ENCODE measurements around the gene RASGRP4. TPM values are rescaled to one million over a fixed set of nuclear protein-coding genes. Genes with fewer than 3 reads are reported as not detected.

Gene RASGRP4, protein sequence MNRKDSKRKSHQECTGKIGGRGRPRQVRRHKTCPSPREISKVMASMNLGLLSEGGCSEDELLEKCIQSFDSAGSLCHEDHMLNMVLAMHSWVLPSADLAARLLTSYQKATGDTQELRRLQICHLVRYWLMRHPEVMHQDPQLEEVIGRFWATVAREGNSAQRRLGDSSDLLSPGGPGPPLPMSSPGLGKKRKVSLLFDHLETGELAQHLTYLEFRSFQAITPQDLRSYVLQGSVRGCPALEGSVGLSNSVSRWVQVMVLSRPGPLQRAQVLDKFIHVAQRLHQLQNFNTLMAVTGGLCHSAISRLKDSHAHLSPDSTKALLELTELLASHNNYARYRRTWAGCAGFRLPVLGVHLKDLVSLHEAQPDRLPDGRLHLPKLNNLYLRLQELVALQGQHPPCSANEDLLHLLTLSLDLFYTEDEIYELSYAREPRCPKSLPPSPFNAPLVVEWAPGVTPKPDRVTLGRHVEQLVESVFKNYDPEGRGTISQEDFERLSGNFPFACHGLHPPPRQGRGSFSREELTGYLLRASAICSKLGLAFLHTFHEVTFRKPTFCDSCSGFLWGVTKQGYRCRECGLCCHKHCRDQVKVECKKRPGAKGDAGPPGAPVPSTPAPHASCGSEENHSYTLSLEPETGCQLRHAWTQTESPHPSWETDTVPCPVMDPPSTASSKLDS
- polyA plus RNA-seq, result not detected in 3 replicates
- not detected for polyA plus RNA-seq (2011; ENCODE audit: low read depth)
- polyA plus RNA-seq (2011; cell fraction: cytosol; rRNA removed), result not detected in 2 replicates
- polyA plus RNA-seq (2011; cell fraction: nucleus; rRNA removed), result not detected in 2 replicates
- 0.17 TPM in 1 of 2 replicates, not detected in the other for polyA plus RNA-seq (2012; ENCODE audit: low replicate concordance)
- not detected in 3 replicates for polyA minus RNA-seq
- polyA minus RNA-seq (2011; cell fraction: cytosol; rRNA and poly(A)+ RNA removed), result not detected
- polyA minus RNA-seq (2011; cell fraction: nucleus; rRNA and poly(A)+ RNA removed), result not detected in 2 replicates

DNA sequence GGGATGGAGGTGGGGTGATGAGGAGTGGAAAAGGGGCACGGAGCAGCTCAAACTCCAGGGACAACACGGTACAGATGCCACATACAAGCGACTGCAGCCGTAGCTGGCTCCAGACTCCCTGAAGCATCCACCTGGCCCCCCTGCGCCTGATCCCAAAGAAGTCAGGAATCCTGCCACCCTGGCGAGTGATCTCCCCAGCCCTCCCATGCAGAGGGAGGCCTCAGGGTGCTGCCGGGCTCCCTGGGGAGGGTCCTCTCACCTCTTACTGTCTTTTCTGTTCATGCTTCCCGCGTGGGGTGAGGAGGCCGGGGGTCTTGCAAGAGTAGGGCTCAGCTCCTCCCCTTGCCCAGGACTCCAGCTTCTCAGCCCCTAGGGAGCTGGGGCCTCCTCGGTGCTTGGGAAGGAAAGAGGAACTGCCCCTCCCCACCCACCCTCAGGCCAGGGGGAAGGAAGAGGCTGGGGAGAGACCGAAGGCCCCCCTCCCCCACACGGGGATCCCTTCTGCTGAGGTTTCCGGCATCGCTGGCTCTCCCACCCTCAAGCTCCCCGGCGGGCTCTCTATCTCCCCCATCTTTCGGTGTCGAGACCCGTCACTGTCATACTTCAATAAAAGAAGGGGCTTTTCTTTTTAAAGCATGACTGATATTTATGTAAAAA, at the start of gene RASGRP4:
RASGRP4 (minus strand) TSS at position 410 of the 657 bp plus-strand sequence; CDS start at position 282, 128 bp downstream.
- dilution Hi-C loops (cut with MboI; ENCODE audit: extremely low pct_ligation_motif_present, low sequenced_read_pairs), result no loop called here

GRCh38 chr19:38475176-38475575, 49.2 kb upstream of the RASGRP4 start:
- H3K79me2 ChIP-seq (ENCODE audit: control insufficient read depth, insufficient read depth, low read length), result no peaks in the 10 kb centered on the region
- no peak for FAIRE-seq
- H3K9me3 ChIP-seq (ENCODE audit: control insufficient read depth, low read depth, low read length), result no peaks in the 10 kb centered on the region
- H3K27ac ChIP-seq (ENCODE audit: control insufficient read depth, insufficient read depth, low read length), result no peak overlapping the region
- H3K4me2 ChIP-seq (ENCODE audit: control insufficient read depth, extremely low read depth, insufficient read depth, low read depth, low read length), result no peak overlapping the region
- H3K36me3 ChIP-seq (ENCODE audit: control insufficient read depth in 2 of 2, extremely low read depth in 1 of 2, insufficient read depth in 2 of 2, low read length in 2 of 2), result no peaks in the 10 kb centered on the region
- H3K27me3 ChIP-seq (ENCODE audit: control insufficient read depth, extremely low read depth, insufficient read depth, low read length), result no peaks in the 10 kb centered on the region
- H3K9ac ChIP-seq (ENCODE audit: control insufficient read depth, extremely low read depth, insufficient read depth, low read length), result no peak overlapping the region
- H3K4me3 ChIP-seq (ENCODE audit: control insufficient read depth in 2 of 3, extremely low read depth in 1 of 3, insufficient read depth in 2 of 3, low read depth in 1 of 3, low read length in 3 of 3), result no peak overlapping the region
- no peaks in the 10 kb centered on the region for H4K20me1 ChIP-seq (ENCODE audit: control insufficient read depth, extremely low read depth, insufficient read depth, low read length)
- H3K4me1 ChIP-seq (ENCODE audit: control insufficient read depth, extremely low read depth, insufficient read depth, low read length), result no peaks in the 10 kb centered on the region
- DNase-seq (ENCODE audit: low read depth, low spot score), result no peak
- H3K9me1 ChIP-seq (ENCODE audit: control insufficient read depth, extremely low read depth, insufficient read depth, low read length), result no peaks in the 10 kb centered on the region
- TF ChIP-seq CTCF (optimal IDR thresholded peaks at IDR 0.05 in 1 of 3, IDR thresholded peaks at IDR 0.05 in 1 of 3, conservative IDR thresholded peaks at IDR 0.05 in 1 of 3; ENCODE audit: extremely low read depth in 1 of 3, insufficient read depth in 2 of 3, low read length in 3 of 3) (no peak), EZH2 (IDR thresholded peaks at IDR 0.05; ENCODE audit: low read length) (no peak)
- no peak overlapping the region for H2AFZ ChIP-seq (ENCODE audit: control insufficient read depth, low read length)
- dilution Hi-C loops (cut with MboI; ENCODE audit: extremely low pct_ligation_motif_present, low sequenced_read_pairs), result no loop called here

More for the DNA sequence above, at the start of gene RASGRP4:
- Histone ChIP-seq H3K4me3 (ENCODE audit: control insufficient read depth in 2 of 3, extremely low read depth in 1 of 3, insufficient read depth in 2 of 3, low read depth in 1 of 3, low read length in 3 of 3) (no peak within 1 kb of the TSS), H3K79me2 (ENCODE audit: control insufficient read depth, insufficient read depth, low read length) (no peaks in the 10 kb centered on the region), H3K27ac (ENCODE audit: control insufficient read depth, insufficient read depth, low read length) (no peak within 1 kb of the TSS), H4K20me1 (ENCODE audit: control insufficient read depth, extremely low read depth, insufficient read depth, low read length) (no peaks in the 10 kb centered on the region), H3K4me2 (ENCODE audit: control insufficient read depth, extremely low read depth, insufficient read depth, low read depth, low read length) (no peak within 1 kb of the TSS), H3K4me1 (ENCODE audit: control insufficient read depth, extremely low read depth, insufficient read depth, low read length) (no peaks in the 10 kb centered on the region), H3K9me3 (ENCODE audit: control insufficient read depth, low read depth, low read length) (no peaks in the 10 kb centered on the region), H3K9ac (ENCODE audit: control insufficient read depth, extremely low read depth, insufficient read depth, low read length) (no peak within 1 kb of the TSS), H2AFZ (ENCODE audit: control insufficient read depth, low read length) (no peak within 1 kb of the TSS), H3K36me3 (ENCODE audit: control insufficient read depth in 2 of 2, extremely low read depth in 1 of 2, insufficient read depth in 2 of 2, low read length in 2 of 2) (no peaks in the 10 kb centered on the region), H3K9me1 (ENCODE audit: control insufficient read depth, extremely low read depth, insufficient read depth, low read length) (no peaks in the 10 kb centered on the region), H3K27me3 (ENCODE audit: control insufficient read depth, extremely low read depth, insufficient read depth, low read length) (peaks cover 5% of the 10 kb centered on the region)
- DNase-seq (ENCODE audit: low read depth, low spot score) (no peak), FAIRE-seq (no peak)
- no peak for TF ChIP-seq CTCF (optimal IDR thresholded peaks at IDR 0.05 in 1 of 3, IDR thresholded peaks at IDR 0.05 in 1 of 3, conservative IDR thresholded peaks at IDR 0.05 in 1 of 3; ENCODE audit: extremely low read depth in 1 of 3, insufficient read depth in 2 of 3, low read length in 3 of 3)
- no peak for TF ChIP-seq EZH2 (IDR thresholded peaks at IDR 0.05; ENCODE audit: low read length)

All from keratinocyte (primary cell).